ENCODE results near the gene CHMP4A.

CHMP4A gene

DNA sequence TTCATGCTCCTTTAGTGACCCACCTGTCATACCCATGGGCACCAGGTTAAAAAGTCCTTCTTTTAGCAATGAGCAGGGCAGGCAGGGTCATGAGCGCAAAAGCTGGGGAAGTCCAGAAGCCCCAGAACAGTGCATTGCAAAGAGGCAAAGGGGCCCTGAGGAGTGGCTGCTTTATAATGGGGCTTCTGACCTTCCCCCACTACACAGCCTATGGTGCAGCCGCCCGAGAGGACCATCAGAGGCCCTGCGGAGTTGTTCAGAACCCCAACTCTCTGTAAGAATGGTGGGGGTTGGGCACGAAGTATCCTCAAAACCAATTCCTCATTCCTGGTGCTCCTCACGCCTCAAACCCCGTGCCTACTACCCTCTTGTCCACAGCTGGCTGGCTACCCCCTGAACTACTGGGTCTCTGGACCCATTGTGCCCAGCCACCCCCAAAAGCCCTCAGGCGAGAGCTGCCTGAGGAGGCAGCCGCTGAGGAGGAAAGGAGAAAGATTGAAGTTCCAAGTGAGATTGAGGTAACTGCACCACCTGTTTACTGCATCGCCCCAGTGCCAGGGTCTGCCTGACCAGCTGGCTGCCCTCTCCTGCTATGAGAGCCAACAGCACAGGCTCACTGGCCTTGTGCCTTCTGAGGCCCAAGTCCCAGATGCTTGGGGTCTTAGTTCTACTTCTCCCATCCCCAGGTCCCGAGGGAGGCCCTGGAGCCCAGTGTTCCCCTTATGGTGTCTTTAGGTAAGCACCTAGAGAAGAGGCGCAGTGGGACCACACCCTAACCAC is 34.7 kb downstream of the CHMP4A start:
- DNase-seq (ENCODE audit: low read depth in 2 of 2) = no peak

DNA sequence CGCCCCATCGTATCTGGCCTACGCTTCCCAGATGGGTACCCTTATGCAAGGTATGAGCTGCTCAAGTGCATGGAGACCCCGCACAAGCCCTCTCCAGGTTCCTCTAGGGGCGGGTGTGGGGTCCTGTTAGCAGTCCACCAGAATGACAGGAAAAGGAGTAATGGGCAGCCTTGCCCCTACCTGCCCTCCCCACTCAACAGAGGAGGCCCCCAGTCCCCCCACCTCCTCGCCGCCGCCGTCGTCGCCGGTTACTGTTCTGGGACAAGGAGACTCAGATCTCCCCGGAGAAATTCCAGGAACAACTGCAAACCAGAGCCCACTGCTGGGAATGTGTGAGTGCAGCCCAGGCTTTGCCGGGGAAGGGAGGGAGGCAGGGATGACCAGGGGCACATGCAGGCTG is 35.4 kb downstream of the CHMP4A start:
- DNase-seq (ENCODE audit: low read depth in 2 of 2) = no peak

DNA sequence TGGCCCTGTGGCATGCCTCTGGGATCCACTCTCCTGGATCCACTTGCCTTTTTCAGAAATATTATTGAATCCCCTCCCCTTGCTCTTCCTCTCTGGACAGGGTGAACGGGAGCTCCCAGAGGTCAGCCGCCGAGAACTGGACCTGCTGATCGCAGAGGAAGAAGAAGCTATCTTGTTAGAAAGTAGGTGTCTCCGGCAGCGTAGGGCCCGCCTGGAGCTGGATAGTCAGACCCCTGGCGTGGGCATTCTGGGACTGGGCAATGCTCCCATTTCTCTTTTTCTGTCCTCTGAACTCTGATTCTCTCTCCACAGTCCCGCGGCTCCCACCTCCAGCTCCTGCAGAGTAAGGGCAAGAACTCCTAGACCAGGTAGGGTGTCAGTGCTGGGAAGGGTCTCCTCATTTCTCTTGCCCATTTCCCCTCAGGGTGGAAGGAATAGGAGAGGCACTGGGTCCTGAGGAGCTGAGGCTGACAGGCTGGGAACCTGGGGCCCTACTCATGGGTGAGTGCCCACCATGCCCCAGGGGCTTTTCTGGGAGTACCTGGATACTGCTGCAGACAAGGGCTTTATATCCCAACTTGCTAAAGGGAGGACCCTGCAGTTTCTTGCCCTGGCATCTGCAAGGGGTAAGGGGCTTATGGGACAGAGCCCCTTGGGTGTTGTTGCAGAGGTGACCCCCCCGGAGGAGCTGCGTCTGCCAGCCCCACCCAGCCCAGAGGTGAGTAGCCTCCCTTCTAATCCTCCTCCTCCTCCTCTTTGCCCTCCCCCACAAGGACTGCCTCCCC is 36.1 kb downstream of the CHMP4A start:
- DNase-seq (ENCODE audit: low read depth in 2 of 2) = no peak

DNA sequence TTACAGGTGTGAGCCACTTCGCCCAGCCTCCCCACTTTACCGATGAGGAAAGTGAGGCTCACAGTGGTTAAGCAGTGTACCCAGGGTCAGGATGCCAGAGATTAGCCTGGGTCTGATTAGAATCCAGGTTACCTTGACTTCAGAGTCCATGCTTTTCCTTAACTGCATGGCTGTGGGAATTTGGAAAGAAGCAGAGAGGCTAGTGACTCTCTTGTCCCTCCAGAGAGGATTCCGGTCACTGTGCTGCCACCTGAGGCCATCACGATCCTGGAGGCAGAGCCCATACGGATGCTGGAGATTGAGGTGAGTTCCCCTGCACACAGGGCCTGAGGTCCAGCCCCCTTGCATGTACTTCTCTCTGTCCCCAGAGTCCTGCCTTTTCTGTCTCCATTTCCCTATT is 36.7 kb downstream of the CHMP4A start:
- DNase-seq (ENCODE audit: low read depth in 2 of 2) = no peak

DNA sequence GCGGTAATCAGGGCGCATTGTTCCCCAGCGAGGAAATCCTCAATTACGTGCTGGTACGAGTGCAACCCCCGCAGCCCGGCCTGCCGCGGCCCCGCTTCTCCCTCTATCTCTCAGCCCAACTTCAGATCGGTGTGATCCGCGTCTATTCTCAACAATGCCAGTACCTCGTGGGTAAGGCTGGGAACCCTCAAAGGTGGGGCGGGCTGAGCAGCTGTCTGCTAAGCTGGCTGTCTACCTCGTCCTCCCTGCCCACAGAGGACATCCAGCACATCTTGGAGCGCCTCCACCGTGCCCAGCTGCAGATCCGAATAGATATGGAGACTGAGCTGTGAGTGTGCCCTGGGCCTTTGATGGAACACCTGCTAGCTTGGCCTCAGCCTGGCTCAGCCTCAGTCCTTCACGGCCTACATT is 40.4 kb downstream of the CHMP4A start:
- no peak for DNase-seq (ENCODE audit: low read depth in 2 of 2)

DNA sequence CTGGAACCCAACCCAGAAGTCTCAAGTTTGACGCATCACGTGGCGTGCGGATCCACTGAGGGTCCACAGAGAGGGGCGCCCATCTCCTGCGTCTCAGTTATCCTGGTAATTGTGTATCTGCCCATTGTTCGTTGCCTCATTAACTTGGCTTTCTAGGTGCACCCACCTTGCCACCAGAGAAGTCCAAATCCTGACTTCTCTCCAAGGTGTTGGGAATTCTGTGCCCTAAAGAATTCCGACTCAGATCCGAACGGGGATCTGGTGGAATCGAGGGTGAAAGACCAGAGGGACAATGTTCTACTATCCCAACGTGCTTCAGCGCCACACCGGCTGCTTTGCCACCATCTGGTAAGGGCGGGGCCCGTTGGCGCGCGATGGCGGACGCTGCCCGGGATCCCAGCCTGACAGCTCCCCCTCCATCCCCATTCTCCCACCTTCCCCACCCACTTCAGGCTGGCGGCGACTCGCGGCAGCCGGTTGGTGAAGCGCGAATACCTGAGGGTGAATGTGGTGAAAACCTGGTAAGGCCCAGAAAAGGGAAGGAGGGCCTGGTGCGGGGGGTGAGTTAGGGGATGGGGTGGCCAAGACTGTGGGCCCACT is 40.9 kb downstream of the CHMP4A start:
- no peak for DNase-seq (ENCODE audit: low read depth in 2 of 2)

DNA sequence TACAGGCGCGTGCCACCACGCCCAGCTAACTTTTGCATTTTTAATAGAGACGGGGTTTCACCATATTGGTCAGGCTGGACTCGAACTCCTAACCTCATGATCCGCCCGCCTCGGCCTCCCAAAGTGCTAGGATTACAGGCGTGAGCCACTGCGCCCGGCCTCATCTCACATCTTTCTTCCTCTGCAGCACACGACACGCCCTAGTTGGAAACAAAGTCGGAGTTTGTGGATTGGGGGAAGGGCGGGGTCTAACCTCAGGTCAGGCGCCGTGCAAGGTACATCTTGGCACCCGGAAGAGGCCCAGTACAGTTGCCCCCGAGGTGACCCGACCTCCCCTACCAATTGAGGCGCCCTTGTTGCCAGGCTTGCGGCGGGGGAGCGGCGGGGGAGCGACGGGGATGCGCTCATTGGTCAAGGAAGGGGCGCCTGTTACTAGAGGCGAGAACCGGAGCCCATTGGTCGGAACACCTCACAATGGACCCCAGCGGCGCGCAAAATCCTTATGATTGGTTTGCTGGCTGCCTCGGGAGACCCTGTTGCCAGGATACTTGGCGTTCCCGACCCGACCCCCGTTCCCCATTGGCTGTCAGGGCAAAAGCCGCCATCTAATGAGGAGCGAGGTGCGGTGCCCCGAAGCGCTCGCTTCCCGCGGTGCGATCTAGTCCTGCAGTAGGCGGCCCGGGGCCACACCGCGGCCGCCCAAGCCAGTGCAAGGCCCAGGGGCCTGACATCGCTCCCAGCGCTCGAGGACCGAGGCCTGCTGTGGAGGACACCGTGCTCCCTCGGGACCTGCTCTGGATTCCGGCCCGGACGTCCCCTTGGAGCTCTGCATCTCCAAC is 41.6 kb downstream of the CHMP4A start, which contains the start of gene REC8:
Gene REC8 (plus strand): TSS at position 659 of the 839 bp plus-strand sequence. CDS start 473 bp downstream, outside the sequence.
- DNase-seq (ENCODE audit: low read depth in 2 of 2) = peak; percentile 51 to 65

DNA sequence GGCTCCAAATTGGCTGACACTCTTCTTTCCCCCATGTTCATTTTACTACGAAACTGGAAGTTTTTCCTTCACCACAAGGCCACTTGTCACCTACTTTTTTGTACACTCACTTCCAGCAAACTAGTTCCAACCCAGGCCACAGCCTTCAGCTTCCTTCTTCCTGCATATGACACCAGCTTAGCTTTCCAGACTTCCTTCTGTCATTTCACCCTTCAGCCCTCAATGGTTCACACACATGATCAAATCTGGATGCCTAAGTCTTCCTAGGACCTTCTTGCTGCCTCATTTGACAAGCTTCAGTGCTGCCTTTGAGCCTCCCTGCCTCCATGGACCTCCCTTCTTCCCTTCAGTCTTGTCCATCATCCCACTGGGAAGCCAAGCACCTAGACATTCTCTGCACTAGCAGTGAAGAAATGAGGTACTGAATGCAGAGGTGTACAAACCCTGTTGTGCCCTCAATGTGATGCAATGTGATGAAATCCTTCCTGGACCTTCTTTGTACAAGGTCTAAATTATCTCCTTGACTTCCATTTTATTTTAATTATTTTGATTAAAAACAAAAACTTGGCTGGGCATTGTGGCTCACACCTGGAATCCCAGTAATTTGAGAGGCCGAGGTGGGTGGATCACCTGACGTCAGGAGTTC is 45.7 kb downstream of the CHMP4A start:
- DNase-seq (ENCODE audit: low read depth in 2 of 2) = no peak

DNA sequence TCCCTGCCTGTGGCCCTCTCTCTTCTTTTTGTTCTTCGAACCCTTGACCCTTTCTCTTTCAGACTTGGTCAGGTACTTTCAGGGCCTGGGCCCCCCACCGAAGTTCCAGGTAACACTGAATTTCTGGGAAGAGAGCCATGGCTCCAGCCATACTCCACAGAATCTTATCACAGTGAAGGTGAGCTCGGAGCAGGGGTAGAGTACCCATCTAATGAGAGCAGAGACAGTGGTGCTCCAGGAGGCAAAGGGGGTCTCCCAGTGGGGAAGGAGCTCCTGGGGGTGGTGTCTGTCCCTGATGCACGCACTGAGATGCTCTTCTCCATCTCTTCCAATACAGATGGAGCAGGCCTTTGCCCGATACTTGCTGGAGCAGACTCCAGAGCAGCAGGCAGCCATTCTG is 47.5 kb downstream of the CHMP4A start:
- DNase-seq (ENCODE audit: low read depth in 2 of 2) = no peak

DNA sequence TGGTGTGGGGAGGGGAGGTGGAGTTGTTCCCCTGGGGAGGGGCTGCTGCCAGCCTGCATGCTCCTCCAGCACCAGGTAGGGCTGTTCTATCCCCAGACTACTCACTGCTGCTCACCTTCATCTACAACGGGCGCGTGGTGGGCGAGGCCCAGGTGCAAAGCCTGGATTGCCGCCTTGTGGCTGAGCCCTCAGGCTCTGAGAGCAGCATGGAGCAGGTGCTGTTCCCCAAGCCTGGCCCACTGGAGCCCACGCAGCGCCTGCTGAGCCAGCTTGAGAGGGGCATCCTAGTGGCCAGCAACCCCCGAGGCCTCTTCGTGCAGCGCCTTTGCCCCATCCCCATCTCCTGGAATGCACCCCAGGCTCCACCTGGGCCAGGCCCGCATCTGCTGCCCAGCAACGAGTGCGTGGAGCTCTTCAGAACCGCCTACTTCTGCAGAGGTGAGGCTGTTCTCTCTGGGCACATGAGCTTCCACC is 48.7 kb downstream of the CHMP4A start:
- no peak for DNase-seq (ENCODE audit: low read depth in 2 of 2)

DNA sequence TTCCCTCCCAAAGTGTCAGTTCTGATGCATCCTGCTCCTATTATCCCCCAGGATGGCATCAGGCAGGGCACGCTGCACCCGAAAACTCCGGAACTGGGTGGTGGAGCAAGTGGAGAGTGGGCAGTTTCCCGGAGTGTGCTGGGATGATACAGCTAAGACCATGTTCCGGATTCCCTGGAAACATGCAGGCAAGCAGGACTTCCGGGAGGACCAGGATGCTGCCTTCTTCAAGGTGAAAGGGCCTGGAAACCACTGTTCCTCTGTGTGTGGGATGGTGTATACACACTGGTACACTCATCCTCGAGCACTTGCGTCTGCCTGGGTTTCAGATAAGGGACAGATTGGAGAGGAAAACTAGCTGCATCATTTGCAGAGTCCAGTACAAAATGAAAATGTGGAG is 51.2 kb downstream of the CHMP4A start:
- DNase-seq (ENCODE audit: low read depth in 2 of 2) = no peak

DNA sequence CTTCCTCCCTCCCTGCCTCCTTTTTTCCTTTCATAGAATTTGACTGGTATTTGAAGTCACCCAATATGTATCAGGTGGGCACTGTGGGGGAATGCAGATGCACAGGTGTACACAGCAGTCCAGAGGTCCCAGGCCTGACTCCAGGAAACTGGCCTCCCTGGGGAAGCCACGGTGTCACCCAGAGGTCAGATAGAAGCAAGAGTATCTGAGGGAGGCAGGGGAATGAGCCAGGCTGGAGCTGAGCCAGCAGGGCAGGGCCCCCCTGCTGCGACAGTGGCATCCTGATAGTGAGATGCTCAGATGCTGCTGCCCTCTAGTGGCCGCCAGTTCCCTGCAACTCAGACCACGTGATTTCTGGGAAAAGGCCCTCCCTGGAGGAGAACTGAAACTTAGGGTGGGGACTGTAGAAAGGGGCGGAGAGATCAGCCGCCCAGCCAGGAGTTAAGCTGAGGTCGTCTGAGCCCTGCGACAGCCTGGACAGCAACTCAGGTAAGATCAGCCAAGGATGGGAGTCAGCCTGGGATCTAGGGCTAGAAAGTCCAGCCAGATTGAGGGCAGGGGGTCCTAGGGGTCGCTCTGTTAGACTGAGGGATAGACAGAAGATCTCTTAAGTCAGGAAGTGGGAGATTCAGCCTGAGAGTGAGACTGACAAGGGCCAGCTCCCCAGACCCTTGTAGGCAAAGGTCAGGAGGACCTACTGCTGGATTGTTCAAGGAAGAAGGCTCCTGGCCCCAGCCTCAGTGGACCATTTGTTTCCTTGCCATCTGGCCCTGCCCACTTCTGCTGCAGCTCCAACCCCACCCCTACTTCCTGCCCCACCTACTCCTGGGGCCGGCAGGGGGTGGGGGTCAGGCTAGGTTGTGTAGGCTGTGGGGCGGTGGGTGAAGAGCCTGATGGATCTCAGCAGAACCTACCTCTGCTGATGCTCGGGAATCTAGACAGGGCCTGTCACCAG is 52.2 kb downstream of the CHMP4A start, which contains the start of gene IRF9:
Gene IRF9 (plus strand): TSS at position 416 of the 955 bp plus-strand sequence. CDS start 880 bp downstream, outside the sequence.
- peak; percentile 95 to 97 for DNase-seq (ENCODE audit: low read depth in 2 of 2)

DNA sequence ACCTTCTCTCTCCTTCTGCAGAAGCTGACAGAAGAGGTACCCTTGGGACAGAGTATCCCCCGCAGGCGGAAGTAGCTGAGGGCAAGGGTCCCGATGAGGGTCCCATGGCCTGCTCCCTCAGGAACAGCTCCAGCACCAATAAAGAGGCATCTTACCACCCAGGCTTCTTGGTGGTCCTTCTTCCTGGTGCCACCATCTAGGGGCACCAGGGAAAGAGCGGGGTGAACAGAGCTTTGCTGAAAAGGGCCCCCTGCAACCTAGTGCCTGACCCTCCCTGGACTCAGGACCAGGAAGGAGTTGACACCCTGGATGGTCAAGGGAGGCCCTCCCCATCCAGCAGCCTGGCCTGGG is 52.8 kb downstream of the CHMP4A start:
- no peak for DNase-seq (ENCODE audit: low read depth in 2 of 2)

DNA sequence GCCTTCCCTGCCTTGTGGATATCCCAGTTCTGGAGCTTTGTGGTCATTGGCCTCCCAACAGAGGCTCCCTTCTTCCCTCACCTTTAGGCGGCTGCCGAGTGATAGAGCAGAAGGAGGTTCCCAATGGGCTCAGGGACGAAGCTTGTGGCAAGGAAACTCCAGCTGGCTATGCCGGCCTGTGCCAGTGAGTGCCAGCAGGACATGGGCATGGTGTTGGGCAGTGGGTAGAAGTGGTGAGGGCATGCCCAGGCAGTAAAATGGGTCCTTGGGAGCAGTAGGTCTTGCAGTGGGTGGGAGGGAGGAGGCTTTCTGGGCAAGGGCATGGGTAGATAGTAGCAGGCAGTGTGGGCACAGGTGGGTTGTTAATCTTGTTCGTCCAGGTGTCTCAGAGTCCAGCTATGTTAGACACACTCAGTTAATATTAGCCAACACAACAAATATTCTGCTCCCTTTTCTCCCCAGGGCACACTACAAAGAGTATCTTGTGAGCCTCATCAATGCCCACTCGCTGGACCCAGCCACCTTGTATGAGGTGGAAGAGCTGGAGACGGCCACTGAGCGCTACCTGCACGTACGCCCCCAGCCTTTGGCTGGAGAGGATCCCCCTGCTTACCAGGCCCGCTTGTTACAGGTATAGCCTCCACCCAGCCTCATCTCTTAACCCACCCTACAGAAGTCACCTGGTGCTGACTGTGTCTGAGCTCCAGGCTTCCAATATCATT is 53.4 kb downstream of the CHMP4A start:
- DNase-seq (ENCODE audit: low read depth in 2 of 2) = no peak
